DOHH2 (cell line): ENCODE results near the gene RGS3.

Experiments
- EZH2phosphoT487 ChIP-seq: fragments of 200-600 bp; sonication (generic); IDR thresholded peaks from 2 replicates; pipeline ENCODE4 v1.6.1; 2017; ENCODE audit warnings: borderline replicate concordance, mild to moderate bottlenecking, antibody characterized with exemption, low read length, moderate library complexity, mixed read lengths
- TF ChIP-seq, protein P1 (sequence below): fragments of 200-600 bp; sonication (generic); IDR thresholded peaks from one replicate; pipeline ENCODE4 v1.5.1; 2014; ENCODE audit warnings: antibody characterized with exemption, mild to moderate bottlenecking, low read depth, low read length; ENCODE audit not compliant: poor library complexity, severe bottlenecking

DNA sequence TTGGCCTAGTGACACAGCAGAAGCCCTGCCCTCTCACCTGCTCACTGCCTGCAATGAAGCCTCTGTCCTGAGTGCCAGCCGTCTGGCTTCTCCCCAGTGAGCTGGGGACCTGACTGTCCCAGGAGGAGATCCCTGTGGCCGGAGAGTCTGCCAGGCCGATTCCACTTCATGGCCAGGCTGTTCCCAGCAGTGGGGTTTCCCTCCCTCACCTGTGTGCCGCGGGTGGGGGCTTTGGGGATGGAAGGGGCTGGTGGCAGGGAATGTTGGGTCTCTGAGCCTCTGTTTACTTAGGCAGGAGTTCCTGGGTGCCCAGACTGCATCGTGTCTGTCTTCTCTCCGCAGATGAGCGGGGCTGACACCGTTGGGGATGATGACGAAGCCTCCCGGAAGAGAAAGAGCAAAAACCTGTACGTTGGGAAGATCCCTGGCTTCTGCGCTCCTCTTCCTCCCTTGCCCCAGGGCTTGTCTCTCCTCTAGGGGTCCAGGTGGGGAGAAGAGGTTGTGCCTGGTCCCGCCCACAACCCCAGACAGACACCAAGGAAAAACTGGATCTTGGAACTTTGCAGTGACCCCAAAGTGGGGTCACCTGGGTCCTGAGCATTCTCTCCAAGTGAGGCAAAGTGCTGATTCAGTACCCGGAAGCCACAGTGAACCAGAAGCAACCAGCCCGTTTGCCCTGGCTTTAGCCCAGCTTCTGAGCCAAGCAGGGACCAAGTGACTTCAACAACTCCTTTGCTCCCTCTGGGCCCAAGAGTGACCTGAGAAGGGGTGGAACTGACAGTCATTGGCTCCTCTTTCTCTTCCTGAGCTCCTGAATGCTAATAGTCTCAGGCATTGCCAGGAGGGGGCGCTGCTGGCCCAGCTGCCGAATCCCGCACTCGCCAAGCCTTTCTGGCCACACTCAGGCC, 127.7 kb downstream of the RGS3 start:
- TF ChIP-seq EZH2phosphoT487, result no peak
- TF ChIP-seq, protein P1, sequence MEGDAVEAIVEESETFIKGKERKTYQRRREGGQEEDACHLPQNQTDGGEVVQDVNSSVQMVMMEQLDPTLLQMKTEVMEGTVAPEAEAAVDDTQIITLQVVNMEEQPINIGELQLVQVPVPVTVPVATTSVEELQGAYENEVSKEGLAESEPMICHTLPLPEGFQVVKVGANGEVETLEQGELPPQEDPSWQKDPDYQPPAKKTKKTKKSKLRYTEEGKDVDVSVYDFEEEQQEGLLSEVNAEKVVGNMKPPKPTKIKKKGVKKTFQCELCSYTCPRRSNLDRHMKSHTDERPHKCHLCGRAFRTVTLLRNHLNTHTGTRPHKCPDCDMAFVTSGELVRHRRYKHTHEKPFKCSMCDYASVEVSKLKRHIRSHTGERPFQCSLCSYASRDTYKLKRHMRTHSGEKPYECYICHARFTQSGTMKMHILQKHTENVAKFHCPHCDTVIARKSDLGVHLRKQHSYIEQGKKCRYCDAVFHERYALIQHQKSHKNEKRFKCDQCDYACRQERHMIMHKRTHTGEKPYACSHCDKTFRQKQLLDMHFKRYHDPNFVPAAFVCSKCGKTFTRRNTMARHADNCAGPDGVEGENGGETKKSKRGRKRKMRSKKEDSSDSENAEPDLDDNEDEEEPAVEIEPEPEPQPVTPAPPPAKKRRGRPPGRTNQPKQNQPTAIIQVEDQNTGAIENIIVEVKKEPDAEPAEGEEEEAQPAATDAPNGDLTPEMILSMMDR, result peak; percentile 93
